ENCODE measurements around the gene MRAP2. TPM values are rescaled to one million over a fixed set of nuclear protein-coding genes. Genes with fewer than 3 reads are reported as not detected.

The MRAP2 gene
- polyA plus RNA-seq, 1 experiment, result 0.16 TPM

GRCh38 chr6:84055647-84056046 lies 22.1 kb downstream of the MRAP2 start:
- CTCF ChIA-PET, result no interaction called here
- POLR2A ChIA-PET, result no interaction called here
- TF ChIP-seq CTCF (IDR thresholded peaks at IDR 0.05; ENCODE audit: insufficient read depth, low read depth, low read length), result no peak
- DNase-seq (ENCODE audit: low read depth), result no peak
- H3K27me3 ChIP-seq (ENCODE audit: control insufficient read depth, insufficient read depth, low read length), result peaks cover 3% of the 10 kb centered on the region; the same call in 1 of the 2 replicates
- no peak overlapping the region for H3K4me3 ChIP-seq (ENCODE audit: low read depth, low read length)
- no peaks in the 10 kb centered on the region for H3K36me3 ChIP-seq (ENCODE audit: control insufficient read depth, insufficient read depth, low read length)

DNA sequence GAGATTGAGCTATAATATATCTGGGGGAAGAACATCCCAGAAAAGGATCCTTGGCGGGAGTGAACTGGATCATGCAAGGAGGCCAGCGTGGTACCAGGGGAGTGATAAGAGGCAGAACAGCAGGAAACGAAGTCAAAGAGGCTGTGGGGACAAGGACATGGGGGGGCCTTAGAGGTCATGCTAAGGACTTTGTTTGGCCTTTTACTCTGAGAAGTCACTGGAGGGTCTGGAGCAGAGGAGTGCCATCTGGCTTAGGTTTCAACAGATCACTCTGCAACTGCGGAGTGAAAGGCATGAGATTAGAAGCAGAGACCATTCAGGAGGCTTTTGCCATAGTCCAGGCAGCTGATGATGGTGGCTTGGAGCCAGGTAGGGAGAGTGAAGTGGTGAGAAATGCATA lies 24.3 kb downstream of the MRAP2 start:
- no peak for TF ChIP-seq CTCF (IDR thresholded peaks at IDR 0.05; ENCODE audit: insufficient read depth, low read depth, low read length)
- DNase-seq (ENCODE audit: low read depth), result no peak
- Histone ChIP-seq H3K36me3 (ENCODE audit: control insufficient read depth, insufficient read depth, low read length) (no peaks in the 10 kb centered on the region), H3K4me3 (ENCODE audit: low read depth, low read length) (no peak overlapping the region), H3K27me3 (ENCODE audit: control insufficient read depth, insufficient read depth, low read length) (peaks cover 3% of the 10 kb centered on the region; the same call in 1 of the 2 replicates)
- CTCF ChIA-PET, result no interaction called here
- POLR2A ChIA-PET, result no interaction called here

DNA sequence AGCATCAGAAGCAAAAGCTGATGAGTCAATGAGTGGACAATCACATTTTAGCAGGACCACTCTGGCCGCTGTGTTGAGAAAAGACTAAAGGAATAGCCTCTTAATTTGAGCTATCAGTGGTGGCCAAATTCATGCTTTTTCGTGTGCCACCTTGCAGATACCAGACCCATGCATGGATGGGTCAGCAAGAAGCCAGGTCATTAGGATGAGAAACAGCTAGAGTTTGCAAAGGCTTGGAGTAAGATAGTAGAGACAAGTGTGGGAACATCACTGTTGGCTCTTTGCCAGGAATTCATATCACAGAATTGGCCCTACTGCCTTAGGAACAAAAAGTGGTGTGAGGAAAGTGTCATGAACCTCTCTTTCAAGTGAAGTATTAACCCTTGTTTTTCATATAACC lies 25.5 kb downstream of the MRAP2 start:
- TF ChIP-seq CTCF (IDR thresholded peaks at IDR 0.05; ENCODE audit: insufficient read depth, low read depth, low read length), result no peak
- Histone ChIP-seq H3K36me3 (ENCODE audit: control insufficient read depth, insufficient read depth, low read length) (no peaks in the 10 kb centered on the region), H3K4me3 (ENCODE audit: low read depth, low read length) (no peak overlapping the region), H3K27me3 (ENCODE audit: control insufficient read depth, insufficient read depth, low read length) (no peaks in the 10 kb centered on the region; the same call in 1 of the 2 replicates)
- ChIA-PET CTCF (no interaction called here), POLR2A (no interaction called here)
- no peak for DNase-seq (ENCODE audit: low read depth)

DNA sequence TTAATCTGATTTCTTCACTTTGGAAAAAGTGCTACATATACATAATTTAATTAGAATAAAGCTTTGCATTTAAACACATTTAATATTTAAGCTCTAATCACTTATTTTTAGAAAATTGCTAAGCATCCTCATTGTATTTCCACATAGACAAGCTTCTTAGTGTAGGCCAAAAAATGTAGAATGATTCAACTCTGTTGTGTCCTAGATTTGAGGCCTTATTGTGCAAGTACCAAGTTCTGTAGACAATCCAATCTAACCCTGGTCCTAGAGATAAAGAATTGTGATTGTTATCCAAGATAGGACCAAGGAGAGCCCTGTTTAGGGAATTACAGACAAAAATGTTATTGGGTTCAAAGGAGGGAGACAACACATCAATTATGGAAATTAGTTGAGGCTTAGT lies 27.6 kb downstream of the MRAP2 start:
- DNase-seq (ENCODE audit: low read depth), result no peak
- TF ChIP-seq CTCF (IDR thresholded peaks at IDR 0.05; ENCODE audit: insufficient read depth, low read depth, low read length), result no peak
- Histone ChIP-seq H3K27me3 (ENCODE audit: control insufficient read depth, insufficient read depth, low read length) (no peaks in the 10 kb centered on the region), H3K4me3 (ENCODE audit: low read depth, low read length) (no peak overlapping the region), H3K36me3 (ENCODE audit: control insufficient read depth, insufficient read depth, low read length) (no peaks in the 10 kb centered on the region)
- ChIA-PET CTCF (interaction anchor here (1.0 kb wide), 1 partner anchor 9 kb away, joined by 3 read pairs; no protein-coding TSS in a partner anchor), POLR2A (no interaction called here)

GRCh38 chr6:84061613-84062398 lies 28.2 kb downstream of the MRAP2 start:
- Histone ChIP-seq H3K4me3 (ENCODE audit: low read depth, low read length) (no peak overlapping the region), H3K27me3 (ENCODE audit: control insufficient read depth, insufficient read depth, low read length) (no peaks in the 10 kb centered on the region), H3K36me3 (ENCODE audit: control insufficient read depth, insufficient read depth, low read length) (no peaks in the 10 kb centered on the region)
- no peak for TF ChIP-seq CTCF (IDR thresholded peaks at IDR 0.05; ENCODE audit: insufficient read depth, low read depth, low read length)
- no peak for DNase-seq (ENCODE audit: low read depth)
- POLR2A ChIA-PET, result no interaction called here
- CTCF ChIA-PET, result interaction anchor here (1.0 kb wide), 1 partner anchor 9 kb away, joined by 3 read pairs; no protein-coding TSS in a partner anchor
